Fibroblast of mammary gland (primary cell): Measurements from ENCODE around the gene LIMA1.

Experiments
- DNase-seq: peaks from one replicate; pipeline ENCODE4 v3.0.0-alpha.2; 2010; ENCODE audit warnings: low read depth
- H3K4me3 ChIP-seq: 2 replicates; pipeline ENCODE4 v1.5.1; 2011; ENCODE audit warnings: low read depth, mild to moderate bottlenecking, low read length, moderate library complexity; ENCODE audit not compliant: control insufficient read depth
- CTCF ChIP-seq: conservative IDR thresholded peaks from 2 replicates; pipeline ENCODE4 v1.5.1; 2011; ENCODE audit warnings: low read depth, low read length, inconsistent platforms; ENCODE audit not compliant: control insufficient read depth, insufficient read depth

Gene LIMA1

GRCh38 chr12:50218386-50218785, 64.9 kb downstream of the LIMA1 start:
- no peak overlapping the region for H3K4me3 ChIP-seq
- TF ChIP-seq CTCF = no peak
- peak; percentile 51 for DNase-seq

- no peak overlapping the region for H3K4me3 ChIP-seq
- DNase-seq = no peak
- TF ChIP-seq CTCF = no peak
Measured at GRCh38 chr12:50217202-50217601, 66.1 kb downstream of the LIMA1 start.

- no peak for TF ChIP-seq CTCF
- no peak overlapping the region for H3K4me3 ChIP-seq
Measured at GRCh38 chr12:50215033-50215432, 68.3 kb downstream of the LIMA1 start.

GRCh38 chr12:50214018-50214417, 69.3 kb downstream of the LIMA1 start:
- no peak for TF ChIP-seq CTCF
- no peak overlapping the region for H3K4me3 ChIP-seq
- no peak for DNase-seq

More at GRCh38 chr12:50215033-50215432, 68.3 kb downstream of the LIMA1 start:
- peak; percentile 38 for DNase-seq

- no peak for TF ChIP-seq CTCF
- no peak for DNase-seq
- H3K4me3 ChIP-seq = no peak overlapping the region
Measured at GRCh38 chr12:50213439-50213838, 69.9 kb downstream of the LIMA1 start.

- TF ChIP-seq CTCF = no peak
- H3K4me3 ChIP-seq = no peak overlapping the region
- no peak for DNase-seq
Measured at GRCh38 chr12:50212071-50212467, 71.3 kb downstream of the LIMA1 start.
